HCT116 (cell line): ENCODE measurements around the gene ADAMTS20. TPM values are rescaled to one million over a fixed set of nuclear protein-coding genes. Genes with fewer than 3 reads are reported as not detected.

Experiments used
- ATAC-seq: fragments of 200-7000 bp; cut with Tn5 transposase; 2 replicates; pipeline ENCODE4 v1.9.1; 2020; ENCODE audit warnings: mild to moderate bottlenecking, moderate library complexity
- BruUV-seq: library from RNA; stranded (reverse); fragments of 400-500 nt; replicated peaks from 2 replicates; lab custom pipeline; 2021; lab: Mats Ljungman, UMichigan
- CTCF ChIA-PET: fragments of 300-600 bp; sonication (Branson Sonifier 250); formaldehyde crosslinking; loops from one replicate; lab custom pipeline; 2021; ENCODE audit warnings: antibody characterized with exemption; lab: Charles Lee
- POLR2A ChIA-PET: fragments of 300-600, 350-600 bp; sonication (Branson Sonifier 250); formaldehyde crosslinking; loops from one replicate; lab custom pipeline; 2021; ENCODE audit warnings: antibody characterized with exemption; lab: Charles Lee
- RAD21 ChIA-PET, 2 experiments: fragments of 300-600 bp; sonication (Branson Sonifier 250); formaldehyde crosslinking; loops; one replicate each; lab custom pipeline; 2023; ENCODE audit warnings: low total read pairs in 2 of 2; ENCODE audit not compliant: uncharacterized antibody in 2 of 2, unreplicated experiment in 2 of 2, low non-redundant PET in 1 of 2; lab: Charles Lee
- DNase-seq: peaks from one replicate; pipeline ENCODE4 v3.0.0-alpha.2; 2010; ENCODE audit warnings: low read depth, low spot score
- H2AFZ ChIP-seq: fragments of 200-600 bp; shearing (Covaris generic), sonication (generic); 2 replicates; pipeline ENCODE4 v1.6.1; 2017; ENCODE audit warnings: low read depth, mixed run types, mixed read lengths, antibody characterized with exemption, low read length; ENCODE audit not compliant: poor library complexity, severe bottlenecking
- H3K27ac ChIP-seq: 2 replicates; pipeline ENCODE4 v1.5.1; 2012; ENCODE audit warnings: low read depth, low read length
- H3K27me3 ChIP-seq: fragments of 200-600 bp; sonication (generic); 2 replicates; pipeline ENCODE4 v1.6.1; 2016; ENCODE audit warnings: mixed run types, low read length, mixed read lengths; ENCODE audit not compliant: insufficient read depth
- H3K36me3 ChIP-seq, 2 experiments: fragments of 200-500 bp in 1 of 2; fragments of 200-600 bp in 1 of 2; sonication (Bioruptor generic) in 1 of 2; sonication (generic) in 1 of 2; 2 replicates each; pipeline versions ENCODE4 v1.5.1 to v1.6.1; 2014 to 2016; ENCODE audit warnings: low read length in 2 of 2, inconsistent platforms in 1 of 2, mixed read lengths in 1 of 2, mixed run types in 1 of 2; ENCODE audit not compliant: insufficient read depth in 2 of 2, control insufficient read depth in 1 of 2
- H3K4me1 ChIP-seq, 2 experiments: fragments of 200-600 bp in 1 of 2; sonication (generic) in 1 of 2; 2 replicates each; pipeline versions ENCODE4 v1.5.1 to v1.6.1; 2012 to 2017; ENCODE audit warnings: low read length in 2 of 2, inconsistent platforms in 1 of 2, mild to moderate bottlenecking in 1 of 2, mixed read lengths in 1 of 2, mixed run types in 1 of 2, moderate library complexity in 1 of 2; ENCODE audit not compliant: insufficient read depth in 2 of 2, control insufficient read depth in 1 of 2
- H3K4me2 ChIP-seq: fragments of 200-600 bp; sonication (generic); 2 replicates; pipeline ENCODE4 v1.6.1; 2017; ENCODE audit warnings: mixed run types, low read length, mixed read lengths
- H3K4me3 ChIP-seq, 2 experiments: fragments of 200-600 bp in 1 of 2; sonication (generic) in 1 of 2; replicated peaks in 1 of 2; 2 replicates each; pipeline ENCODE4 v1.5.1; 2011 to 2016; ENCODE audit warnings: low read length in 2 of 2, control low read depth in 1 of 2, low read depth in 1 of 2, mild to moderate bottlenecking in 1 of 2, mixed read lengths in 1 of 2, mixed run types in 1 of 2
- H3K79me2 ChIP-seq: fragments of 200-600 bp; sonication (generic); 2 replicates; pipeline ENCODE4 v1.6.1; 2017; ENCODE audit warnings: mild to moderate bottlenecking, mixed run types, low read length, moderate library complexity, mixed read lengths; ENCODE audit not compliant: insufficient read depth
- H3K9ac ChIP-seq: fragments of 200-600 bp; sonication (generic); 2 replicates; pipeline ENCODE4 v1.6.1; 2016; ENCODE audit warnings: low read length, mixed read lengths
- H3K9me2 ChIP-seq: fragments of 200-600 bp; sonication (generic), shearing (Covaris generic); 2 replicates; pipeline ENCODE4 v1.6.1; 2017; ENCODE audit warnings: mixed run types, mild to moderate bottlenecking, moderate library complexity; ENCODE audit not compliant: insufficient read depth
- H3K9me3 ChIP-seq, 2 experiments: fragments of 200-500 bp in 1 of 2; fragments of 200-600 bp in 1 of 2; sonication (Bioruptor generic) in 1 of 2; sonication (generic) in 1 of 2; 2 replicates each; pipeline ENCODE4 v1.6.1; 2014 to 2017; ENCODE audit warnings: low read length in 2 of 2, mixed read lengths in 2 of 2, inconsistent platforms in 1 of 2, low read depth in 1 of 2, mild to moderate bottlenecking in 1 of 2, mixed run types in 1 of 2, moderate library complexity in 1 of 2; ENCODE audit not compliant: control insufficient read depth in 1 of 2, insufficient read depth in 1 of 2
- H4K20me1 ChIP-seq: fragments of 200-600 bp; sonication (generic), shearing (Covaris generic); 2 replicates; pipeline ENCODE4 v1.6.1; 2017; ENCODE audit warnings: mixed run types, mild to moderate bottlenecking, moderate library complexity; ENCODE audit not compliant: insufficient read depth
- CBX3 ChIP-seq: IDR thresholded peaks from 2 replicates; pipeline ENCODE4 v1.6.1; 2012; ENCODE audit warnings: low read depth
- CTCF ChIP-seq, 3 experiments: fragments of 200-600 bp in 1 of 3; sonication (generic) in 1 of 3; IDR thresholded peaks in 2 of 3; conservative IDR thresholded peaks in 1 of 3; 2 replicates each; pipeline ENCODE4 v1.5.1; 2012 to 2017; ENCODE audit warnings: low read depth in 2 of 3, low read length in 2 of 3, antibody characterized with exemption in 1 of 3, borderline replicate concordance in 1 of 3, control low read depth in 1 of 3, mild to moderate bottlenecking in 1 of 3, mixed read lengths in 1 of 3, mixed run types in 1 of 3, moderate library complexity in 1 of 3; ENCODE audit not compliant: insufficient read depth in 1 of 3
- EGR1 ChIP-seq: IDR thresholded peaks from 2 replicates; pipeline ENCODE4 v1.6.1; 2012; ENCODE audit warnings: low read depth
- ELF1 ChIP-seq: IDR thresholded peaks from 2 replicates; pipeline ENCODE4 v1.6.1; 2012; ENCODE audit warnings: low read depth, borderline replicate concordance
- EZH2 ChIP-seq: fragments of 200-600 bp; sonication (generic); IDR thresholded peaks from 2 replicates; pipeline ENCODE4 v1.6.1; 2017; ENCODE audit warnings: antibody characterized with exemption, mixed run types
- EZH2phosphoT487 ChIP-seq: fragments of 200-600 bp; IDR thresholded peaks from 2 replicates; pipeline ENCODE4 v1.6.1; 2018; ENCODE audit warnings: antibody characterized with exemption, borderline replicate concordance
- JUND ChIP-seq: IDR thresholded peaks from 2 replicates; pipeline ENCODE4 v1.6.1; 2012
- MAX ChIP-seq: IDR thresholded peaks from 2 replicates; pipeline ENCODE4 v1.6.1; 2012
- RAD21 ChIP-seq: IDR thresholded peaks from 2 replicates; pipeline ENCODE4 v1.6.1; 2012; ENCODE audit warnings: low read depth, mild to moderate bottlenecking
- SIN3A ChIP-seq: IDR thresholded peaks from 2 replicates; pipeline ENCODE4 v1.6.1; 2012; ENCODE audit warnings: low read depth
- SP1 ChIP-seq: IDR thresholded peaks from 2 replicates; pipeline ENCODE4 v1.6.1; 2012; ENCODE audit warnings: low read depth
- SRF ChIP-seq: IDR thresholded peaks from 2 replicates; pipeline ENCODE4 v1.6.1; 2012; ENCODE audit warnings: low read depth
- TCF7L2 ChIP-seq: IDR thresholded peaks from 2 replicates; pipeline ENCODE4 v1.7.0; 2011; ENCODE audit warnings: borderline replicate concordance, inconsistent platforms; ENCODE audit not compliant: insufficient read depth, insufficient read length; ENCODE audit errors: extremely low read depth
- YY1 ChIP-seq: IDR thresholded peaks from 2 replicates; pipeline ENCODE4 v1.6.1; 2011; ENCODE audit warnings: low read length, low read depth, moderate library complexity, mild to moderate bottlenecking; ENCODE audit not compliant: insufficient replicate concordance; ENCODE audit errors: extremely low read depth
- ZNF274 ChIP-seq: fragments of 200-500 bp; sonication (Bioruptor generic); IDR thresholded peaks from 2 replicates; pipeline ENCODE4 v1.6.1; 2014; ENCODE audit warnings: mild to moderate bottlenecking, low read depth, low read length, inconsistent platforms
- intact Hi-C: fragments of 100-400 bp; cut with micrococcal nuclease; formaldehyde crosslinking; loops from 2 replicates; pipeline ENCODE4 v1.10.0; 2022
- total RNA-seq: library from RNA; stranded (reverse); gene quantifications from one replicate; pipeline ENCODE4 v1.2.1, GENCODE V29; 2021; ENCODE audit not compliant: unreplicated experiment
- TF ChIP-seq, protein P1 (sequence below): IDR thresholded peaks from 2 replicates; pipeline ENCODE4 v1.6.1; 2012

The ADAMTS20 gene
- total RNA-seq, 1 experiment from 2014 or later: not detected

DNA sequence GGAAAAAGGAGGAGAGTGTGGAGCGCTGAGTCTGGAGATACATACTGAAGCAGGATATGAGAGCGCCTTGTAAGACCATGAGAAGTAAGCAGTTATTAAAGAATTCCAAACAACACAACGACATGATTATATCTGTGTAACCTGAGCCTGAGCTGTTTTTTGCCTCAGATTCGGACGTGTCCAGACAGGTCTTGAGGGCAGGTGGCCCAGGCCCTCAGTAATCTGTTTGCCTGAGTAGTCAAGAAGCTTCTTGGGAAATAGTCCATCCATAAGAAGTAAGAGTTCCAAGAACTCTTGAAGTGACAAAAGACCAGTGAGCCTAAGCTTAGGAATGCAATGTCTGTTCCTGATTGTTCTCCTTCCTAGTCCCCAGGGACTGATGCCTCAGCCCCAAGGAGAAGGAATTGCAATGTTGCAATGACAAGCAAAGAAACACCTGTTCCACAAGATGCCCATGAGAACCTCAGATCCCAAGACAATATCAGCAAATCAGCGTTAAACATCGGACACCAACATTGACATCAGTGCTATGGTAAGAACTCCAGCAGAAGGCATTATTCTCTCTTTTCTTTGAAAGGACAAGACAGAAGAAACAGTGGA is 34.7 kb upstream of the ADAMTS20 start:
- Histone ChIP-seq H3K4me2 (no peak overlapping the region), H3K4me3 (no peak overlapping the region), H3K4me1 (no peaks in the 10 kb centered on the region), H2AFZ (no peak overlapping the region), H3K27ac (no peak overlapping the region), H3K9me3 (no peaks in the 10 kb centered on the region), H3K79me2 (no peaks in the 10 kb centered on the region), H4K20me1 (no peaks in the 10 kb centered on the region), H3K36me3 (no peaks in the 10 kb centered on the region), H3K9ac (no peak overlapping the region), H3K27me3 (no peaks in the 10 kb centered on the region), H3K9me2 (no peaks in the 10 kb centered on the region; the same call in 1 of the 2 replicates)
- ATAC-seq (no peak), DNase-seq (no peak)
- ChIA-PET POLR2A (no interaction called here), RAD21 (no interaction called here), CTCF (no interaction called here)
- intact Hi-C loops: no loop called here
- no peak for TF ChIP-seq SP1
- TF ChIP-seq TCF7L2: no peak
- no peak for TF ChIP-seq CTCF (IDR thresholded peaks at IDR 0.05 in 2 of 3, conservative IDR thresholded peaks at IDR 0.05 in 1 of 3; ENCODE audit: borderline replicate concordance in 1 of 3, insufficient read depth in 1 of 3, low read depth in 2 of 3, low read length in 2 of 3)
- no peak for TF ChIP-seq ZNF274
- no peak for TF ChIP-seq JUND
- TF ChIP-seq SIN3A: no peak
- TF ChIP-seq, protein P1, sequence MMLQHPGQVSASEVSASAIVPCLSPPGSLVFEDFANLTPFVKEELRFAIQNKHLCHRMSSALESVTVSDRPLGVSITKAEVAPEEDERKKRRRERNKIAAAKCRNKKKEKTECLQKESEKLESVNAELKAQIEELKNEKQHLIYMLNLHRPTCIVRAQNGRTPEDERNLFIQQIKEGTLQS: no peak
- no peak for TF ChIP-seq ELF1
- TF ChIP-seq YY1: no peak
- TF ChIP-seq EZH2: no peak
- TF ChIP-seq CBX3: no peak
- TF ChIP-seq RAD21: no peak
- no peak for TF ChIP-seq MAX
- no peak for TF ChIP-seq EZH2phosphoT487
- no peak for TF ChIP-seq EGR1
- no peak for TF ChIP-seq SRF
- no TSS peak for BruUV-seq
